LNCaP clone FGC (cell line): ENCODE data around the gene PRDM15.

Experiments
- DNase-seq: peaks from one replicate; pipeline ENCODE4 v3.0.0-alpha.2; 2011; ENCODE audit warnings: low read depth
- H3K4me3 ChIP-seq: 2 replicates; pipeline ENCODE4 v1.5.1; 2011; ENCODE audit warnings: mild to moderate bottlenecking, low read depth, low read length, control low read depth
- CTCF ChIP-seq: IDR thresholded peaks from 2 replicates; pipeline ENCODE4 v1.5.1; 2012; ENCODE audit warnings: mild to moderate bottlenecking; ENCODE audit not compliant: control insufficient read depth, insufficient read depth; ENCODE audit errors: extremely low read depth

The PRDM15 gene

DNA sequence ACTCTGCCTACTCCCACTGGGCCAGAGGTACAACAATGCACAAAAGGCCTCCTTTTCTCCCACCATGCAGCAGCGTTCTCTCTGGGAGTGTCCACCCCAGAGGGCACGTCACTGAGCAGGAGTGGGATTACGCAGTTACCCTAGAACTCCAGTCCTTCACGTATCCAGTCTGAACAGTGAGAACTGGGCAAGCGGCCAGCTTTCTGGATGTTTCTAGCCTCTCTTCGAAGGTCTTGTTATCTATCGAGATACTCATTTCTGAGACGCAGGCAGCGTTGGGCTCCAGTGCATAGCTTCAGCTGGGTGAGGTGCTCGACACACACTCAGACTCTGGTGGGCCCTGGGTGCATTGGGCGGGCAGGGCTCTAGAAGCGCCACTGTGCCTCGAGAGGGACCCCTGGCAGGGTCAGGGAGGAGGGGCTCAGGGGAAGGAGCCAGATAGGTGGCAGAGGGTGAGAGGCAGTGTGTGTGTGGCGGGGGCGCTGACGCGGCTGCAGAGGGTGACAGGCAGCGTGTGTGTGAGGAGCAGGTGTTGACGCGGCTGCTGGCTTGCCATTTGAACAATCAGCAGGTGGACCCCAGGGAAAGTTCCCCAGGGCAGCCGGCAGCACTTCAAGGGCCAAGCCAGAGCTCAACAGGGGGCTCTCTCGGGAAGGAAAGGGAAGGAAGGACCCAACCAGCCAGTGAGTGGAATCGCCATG lies 27.9 kb downstream of the PRDM15 start:
- TF ChIP-seq CTCF: no peak
- DNase-seq: no peak
- H3K4me3 ChIP-seq: no peak overlapping the region

DNA sequence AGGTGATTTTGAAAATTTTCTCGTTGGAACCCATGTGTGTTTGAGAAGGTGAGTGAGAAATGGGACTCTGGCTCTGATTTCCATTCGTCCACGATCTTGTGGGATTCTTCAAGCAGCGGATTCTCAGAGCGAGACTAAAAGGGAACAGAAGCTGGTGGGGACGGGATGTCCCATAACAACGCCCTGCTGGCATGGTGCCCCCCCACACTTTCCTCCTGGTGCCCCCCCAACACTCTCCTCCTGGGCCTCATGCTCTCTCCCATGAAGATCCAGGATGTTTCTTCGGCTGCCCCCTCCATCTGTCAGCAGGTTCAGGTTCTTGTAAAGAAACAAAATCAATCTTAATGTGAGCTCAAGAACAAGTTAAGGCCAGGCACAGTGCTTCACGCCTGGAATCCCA lies 29.1 kb downstream of the PRDM15 start:
- H3K4me3 ChIP-seq: no peak overlapping the region
- no peak for DNase-seq
- TF ChIP-seq CTCF: no peak

- H3K4me3 ChIP-seq: no peak overlapping the region
- no peak for DNase-seq
- no peak for TF ChIP-seq CTCF
These were observed 30.1 kb downstream of the PRDM15 start for GRCh38 chr21:41848958-41849580.

DNA sequence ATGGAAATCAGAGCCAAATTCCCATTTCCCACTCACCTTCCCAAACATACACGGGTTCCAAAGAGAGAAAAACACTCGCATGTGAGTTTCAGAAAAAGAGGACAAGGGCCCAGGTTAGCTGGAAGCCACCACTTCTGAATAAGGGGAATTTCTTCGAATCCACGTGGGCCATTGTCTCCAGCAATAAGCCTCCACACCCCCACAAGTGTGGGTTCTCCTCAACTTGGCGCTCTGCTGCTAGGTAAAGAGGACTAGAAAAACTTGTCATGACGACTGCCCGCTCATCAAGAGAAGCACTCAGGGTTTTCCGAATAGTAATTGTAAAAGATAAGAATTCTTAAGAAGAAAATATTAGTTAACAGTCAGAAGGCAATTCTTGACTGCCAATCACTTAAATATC lies 30.6 kb downstream of the PRDM15 start:
- TF ChIP-seq CTCF: no peak
- no peak overlapping the region for H3K4me3 ChIP-seq
- no peak for DNase-seq

GRCh38 chr21:41847066-41847804 lies 31.9 kb downstream of the PRDM15 start:
- no peak for TF ChIP-seq CTCF
- no peak for DNase-seq
- no peak overlapping the region for H3K4me3 ChIP-seq

DNA sequence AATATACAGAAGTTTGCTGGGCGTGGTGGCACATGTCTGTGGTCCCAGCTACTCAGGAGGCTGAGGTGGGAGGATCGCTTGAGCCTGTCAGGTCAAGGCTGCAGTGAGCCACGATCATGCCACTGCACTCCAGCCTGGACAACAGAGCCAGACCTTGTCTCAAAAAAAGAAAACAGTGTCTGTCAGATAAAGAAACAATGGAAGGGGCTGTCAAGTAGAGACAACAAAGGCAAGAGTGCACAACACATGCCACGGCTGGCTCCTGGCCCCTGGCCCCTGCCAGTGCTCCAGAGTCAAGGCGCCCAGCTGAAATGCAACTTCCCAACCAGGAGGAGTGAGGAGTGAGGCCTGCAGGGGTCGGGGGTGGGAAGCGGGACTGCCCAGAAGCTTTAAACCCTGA lies 32.6 kb downstream of the PRDM15 start:
- no peak overlapping the region for H3K4me3 ChIP-seq
- no peak for TF ChIP-seq CTCF
- DNase-seq: no peak
